Measurements from ENCODE around the gene VPS35L.

DNA sequence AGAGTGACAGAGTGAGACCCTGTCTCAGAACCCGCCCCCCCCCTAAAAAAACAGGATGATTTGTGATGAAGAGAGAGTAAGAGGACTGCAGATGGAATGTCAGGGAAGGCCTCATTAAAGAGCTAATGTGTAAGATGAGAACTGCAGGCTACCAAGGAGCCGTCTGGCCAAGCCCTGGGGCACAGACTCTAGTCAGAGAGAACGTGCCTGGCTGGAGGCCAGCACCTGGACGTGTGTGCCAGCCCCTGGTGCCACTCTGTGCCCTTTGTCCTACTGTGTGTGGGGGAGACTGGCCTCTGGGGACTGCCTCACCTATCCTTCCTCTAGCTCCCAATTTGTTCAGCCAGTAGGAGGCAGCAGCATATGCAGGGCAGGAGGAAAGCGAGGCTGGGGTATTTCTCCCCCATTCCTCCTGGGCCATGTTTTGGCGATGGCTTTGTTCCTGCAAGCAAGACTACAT is 125.4 kb downstream of the VPS35L start:
- no peak for TF ChIP-seq EZH2 (IDR thresholded peaks at IDR 0.05; ENCODE audit: insufficient read depth, low read length)
- TF ChIP-seq, protein P1, sequence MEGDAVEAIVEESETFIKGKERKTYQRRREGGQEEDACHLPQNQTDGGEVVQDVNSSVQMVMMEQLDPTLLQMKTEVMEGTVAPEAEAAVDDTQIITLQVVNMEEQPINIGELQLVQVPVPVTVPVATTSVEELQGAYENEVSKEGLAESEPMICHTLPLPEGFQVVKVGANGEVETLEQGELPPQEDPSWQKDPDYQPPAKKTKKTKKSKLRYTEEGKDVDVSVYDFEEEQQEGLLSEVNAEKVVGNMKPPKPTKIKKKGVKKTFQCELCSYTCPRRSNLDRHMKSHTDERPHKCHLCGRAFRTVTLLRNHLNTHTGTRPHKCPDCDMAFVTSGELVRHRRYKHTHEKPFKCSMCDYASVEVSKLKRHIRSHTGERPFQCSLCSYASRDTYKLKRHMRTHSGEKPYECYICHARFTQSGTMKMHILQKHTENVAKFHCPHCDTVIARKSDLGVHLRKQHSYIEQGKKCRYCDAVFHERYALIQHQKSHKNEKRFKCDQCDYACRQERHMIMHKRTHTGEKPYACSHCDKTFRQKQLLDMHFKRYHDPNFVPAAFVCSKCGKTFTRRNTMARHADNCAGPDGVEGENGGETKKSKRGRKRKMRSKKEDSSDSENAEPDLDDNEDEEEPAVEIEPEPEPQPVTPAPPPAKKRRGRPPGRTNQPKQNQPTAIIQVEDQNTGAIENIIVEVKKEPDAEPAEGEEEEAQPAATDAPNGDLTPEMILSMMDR (IDR thresholded peaks at IDR 0.05; ENCODE audit: insufficient read depth, low read depth, low read length) = no peak

Measured in astrocyte (in vitro differentiated cells and primary cell).